H1 (cell line): ENCODE results near the gene STK40. TPM values are rescaled to one million over a fixed set of nuclear protein-coding genes. Genes with fewer than 3 reads are reported as not detected.

Source experiments
- ASH2L ChIP-seq: fragments of 200-600, 300-600 bp; sonication (generic); IDR thresholded peaks from one replicate; pipeline ENCODE4 v1.7.1; 2017; ENCODE audit warnings: low read length
- BACH1 ChIP-seq: IDR thresholded peaks from 2 replicates; pipeline ENCODE4 v1.6.1; 2012; ENCODE audit warnings: low read length, improper control_type of control experiment
- JUN ChIP-seq: IDR thresholded peaks from 2 replicates; pipeline ENCODE4 v1.6.1; 2011; ENCODE audit warnings: low read depth, mild to moderate bottlenecking, improper control_type of control experiment, low read length
- SAP30 ChIP-seq: fragments of 300-600 bp; sonication (generic); IDR thresholded peaks from 2 replicates; pipeline ENCODE4 v1.7.1; 2012; ENCODE audit warnings: low read length, moderate library complexity, mild to moderate bottlenecking, inconsistent platforms; ENCODE audit not compliant: insufficient read depth, insufficient replicate concordance
- SIX5 ChIP-seq: IDR thresholded peaks from 2 replicates; pipeline ENCODE4 v1.6.1; 2011; ENCODE audit warnings: mild to moderate bottlenecking, low read depth, low read length
- polyA plus RNA-seq, 7 experiments: library from polyadenylated mRNA; depleted of rRNA in 3 of 7; stranded (reverse) in 5 of 7; unstranded in 2 of 7; fragments of >200 nt in 5 of 7; fragments of 200-250 nt in 2 of 7; gene quantifications; 1 replicate in 5 of 7; 2 replicates in 1 of 7; 4 replicates in 1 of 7; pipeline versions ENCODE4 v1.2.1 to v1.2.3, GENCODE V29; 2011 to 2013; ENCODE audit warnings: missing spikeins in 2 of 7, mixed read lengths in 2 of 7
- total RNA-seq: library from RNA; stranded (reverse); fragmentation: NEBNext Ultra II Directional; extraction: Animal tissue kit (Norgen Biotek cat#: 25700); gene quantifications from 2 replicates; pipeline ENCODE4 v1.2.1, GENCODE V29; 2021
- TF ChIP-seq, protein P1 (sequence below): fragments of 300-600 bp; sonication (generic); IDR thresholded peaks from 2 replicates; pipeline ENCODE4 v1.7.1; 2012; ENCODE audit warnings: low read length, moderate library complexity, mild to moderate bottlenecking, inconsistent platforms; ENCODE audit not compliant: insufficient replicate concordance

Gene STK40
- total and polyA plus RNA-seq, 2 of the 8 experiments (the other 6 are each of a cell fraction or from before 2014, with no cell fraction given), result 13.6 to 28.6 TPM

DNA sequence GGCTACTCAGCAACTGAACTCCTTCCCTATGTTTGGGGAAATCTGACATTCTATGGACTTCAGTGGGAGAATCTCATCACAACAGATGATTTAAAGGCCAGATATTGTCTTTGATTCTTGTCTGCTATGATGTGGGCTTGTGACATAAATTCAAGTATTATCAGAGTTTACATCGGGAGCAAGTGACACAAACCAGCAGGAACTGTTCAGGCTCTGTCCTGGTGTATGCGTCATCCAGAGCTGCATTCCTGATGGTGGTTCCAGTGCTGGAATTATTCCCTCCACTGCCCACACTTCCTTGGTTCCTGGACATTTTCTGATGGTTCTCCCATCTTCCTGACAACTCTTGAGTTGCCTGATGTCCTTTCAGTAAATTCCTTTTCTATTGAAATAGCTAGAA lies 22.8 kb upstream of the STK40 start (continued):
- TF ChIP-seq, protein P1, sequence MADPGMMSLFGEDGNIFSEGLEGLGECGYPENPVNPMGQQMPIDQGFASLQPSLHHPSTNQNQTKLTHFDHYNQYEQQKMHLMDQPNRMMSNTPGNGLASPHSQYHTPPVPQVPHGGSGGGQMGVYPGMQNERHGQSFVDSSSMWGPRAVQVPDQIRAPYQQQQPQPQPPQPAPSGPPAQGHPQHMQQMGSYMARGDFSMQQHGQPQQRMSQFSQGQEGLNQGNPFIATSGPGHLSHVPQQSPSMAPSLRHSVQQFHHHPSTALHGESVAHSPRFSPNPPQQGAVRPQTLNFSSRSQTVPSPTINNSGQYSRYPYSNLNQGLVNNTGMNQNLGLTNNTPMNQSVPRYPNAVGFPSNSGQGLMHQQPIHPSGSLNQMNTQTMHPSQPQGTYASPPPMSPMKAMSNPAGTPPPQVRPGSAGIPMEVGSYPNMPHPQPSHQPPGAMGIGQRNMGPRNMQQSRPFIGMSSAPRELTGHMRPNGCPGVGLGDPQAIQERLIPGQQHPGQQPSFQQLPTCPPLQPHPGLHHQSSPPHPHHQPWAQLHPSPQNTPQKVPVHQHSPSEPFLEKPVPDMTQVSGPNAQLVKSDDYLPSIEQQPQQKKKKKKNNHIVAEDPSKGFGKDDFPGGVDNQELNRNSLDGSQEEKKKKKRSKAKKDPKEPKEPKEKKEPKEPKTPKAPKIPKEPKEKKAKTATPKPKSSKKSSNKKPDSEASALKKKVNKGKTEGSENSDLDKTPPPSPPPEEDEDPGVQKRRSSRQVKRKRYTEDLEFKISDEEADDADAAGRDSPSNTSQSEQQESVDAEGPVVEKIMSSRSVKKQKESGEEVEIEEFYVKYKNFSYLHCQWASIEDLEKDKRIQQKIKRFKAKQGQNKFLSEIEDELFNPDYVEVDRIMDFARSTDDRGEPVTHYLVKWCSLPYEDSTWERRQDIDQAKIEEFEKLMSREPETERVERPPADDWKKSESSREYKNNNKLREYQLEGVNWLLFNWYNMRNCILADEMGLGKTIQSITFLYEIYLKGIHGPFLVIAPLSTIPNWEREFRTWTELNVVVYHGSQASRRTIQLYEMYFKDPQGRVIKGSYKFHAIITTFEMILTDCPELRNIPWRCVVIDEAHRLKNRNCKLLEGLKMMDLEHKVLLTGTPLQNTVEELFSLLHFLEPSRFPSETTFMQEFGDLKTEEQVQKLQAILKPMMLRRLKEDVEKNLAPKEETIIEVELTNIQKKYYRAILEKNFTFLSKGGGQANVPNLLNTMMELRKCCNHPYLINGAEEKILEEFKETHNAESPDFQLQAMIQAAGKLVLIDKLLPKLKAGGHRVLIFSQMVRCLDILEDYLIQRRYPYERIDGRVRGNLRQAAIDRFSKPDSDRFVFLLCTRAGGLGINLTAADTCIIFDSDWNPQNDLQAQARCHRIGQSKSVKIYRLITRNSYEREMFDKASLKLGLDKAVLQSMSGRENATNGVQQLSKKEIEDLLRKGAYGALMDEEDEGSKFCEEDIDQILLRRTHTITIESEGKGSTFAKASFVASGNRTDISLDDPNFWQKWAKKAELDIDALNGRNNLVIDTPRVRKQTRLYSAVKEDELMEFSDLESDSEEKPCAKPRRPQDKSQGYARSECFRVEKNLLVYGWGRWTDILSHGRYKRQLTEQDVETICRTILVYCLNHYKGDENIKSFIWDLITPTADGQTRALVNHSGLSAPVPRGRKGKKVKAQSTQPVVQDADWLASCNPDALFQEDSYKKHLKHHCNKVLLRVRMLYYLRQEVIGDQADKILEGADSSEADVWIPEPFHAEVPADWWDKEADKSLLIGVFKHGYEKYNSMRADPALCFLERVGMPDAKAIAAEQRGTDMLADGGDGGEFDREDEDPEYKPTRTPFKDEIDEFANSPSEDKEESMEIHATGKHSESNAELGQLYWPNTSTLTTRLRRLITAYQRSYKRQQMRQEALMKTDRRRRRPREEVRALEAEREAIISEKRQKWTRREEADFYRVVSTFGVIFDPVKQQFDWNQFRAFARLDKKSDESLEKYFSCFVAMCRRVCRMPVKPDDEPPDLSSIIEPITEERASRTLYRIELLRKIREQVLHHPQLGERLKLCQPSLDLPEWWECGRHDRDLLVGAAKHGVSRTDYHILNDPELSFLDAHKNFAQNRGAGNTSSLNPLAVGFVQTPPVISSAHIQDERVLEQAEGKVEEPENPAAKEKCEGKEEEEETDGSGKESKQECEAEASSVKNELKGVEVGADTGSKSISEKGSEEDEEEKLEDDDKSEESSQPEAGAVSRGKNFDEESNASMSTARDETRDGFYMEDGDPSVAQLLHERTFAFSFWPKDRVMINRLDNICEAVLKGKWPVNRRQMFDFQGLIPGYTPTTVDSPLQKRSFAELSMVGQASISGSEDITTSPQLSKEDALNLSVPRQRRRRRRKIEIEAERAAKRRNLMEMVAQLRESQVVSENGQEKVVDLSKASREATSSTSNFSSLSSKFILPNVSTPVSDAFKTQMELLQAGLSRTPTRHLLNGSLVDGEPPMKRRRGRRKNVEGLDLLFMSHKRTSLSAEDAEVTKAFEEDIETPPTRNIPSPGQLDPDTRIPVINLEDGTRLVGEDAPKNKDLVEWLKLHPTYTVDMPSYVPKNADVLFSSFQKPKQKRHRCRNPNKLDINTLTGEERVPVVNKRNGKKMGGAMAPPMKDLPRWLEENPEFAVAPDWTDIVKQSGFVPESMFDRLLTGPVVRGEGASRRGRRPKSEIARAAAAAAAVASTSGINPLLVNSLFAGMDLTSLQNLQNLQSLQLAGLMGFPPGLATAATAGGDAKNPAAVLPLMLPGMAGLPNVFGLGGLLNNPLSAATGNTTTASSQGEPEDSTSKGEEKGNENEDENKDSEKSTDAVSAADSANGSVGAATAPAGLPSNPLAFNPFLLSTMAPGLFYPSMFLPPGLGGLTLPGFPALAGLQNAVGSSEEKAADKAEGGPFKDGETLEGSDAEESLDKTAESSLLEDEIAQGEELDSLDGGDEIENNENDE, result no peak
- TF ChIP-seq JUN, result no peak
- no peak for TF ChIP-seq SAP30
- no peak for TF ChIP-seq ASH2L
- TF ChIP-seq SIX5, result no peak
- no peak for TF ChIP-seq BACH1
